ENCODE results near the gene NDRG3. TPM values are rescaled to one million over a fixed set of nuclear protein-coding genes. Genes with fewer than 3 reads are reported as not detected.

NDRG3 gene
- total and polyA plus RNA-seq, 4 donors = 12.2 to 20.8 (median 17.7) TPM

DNA sequence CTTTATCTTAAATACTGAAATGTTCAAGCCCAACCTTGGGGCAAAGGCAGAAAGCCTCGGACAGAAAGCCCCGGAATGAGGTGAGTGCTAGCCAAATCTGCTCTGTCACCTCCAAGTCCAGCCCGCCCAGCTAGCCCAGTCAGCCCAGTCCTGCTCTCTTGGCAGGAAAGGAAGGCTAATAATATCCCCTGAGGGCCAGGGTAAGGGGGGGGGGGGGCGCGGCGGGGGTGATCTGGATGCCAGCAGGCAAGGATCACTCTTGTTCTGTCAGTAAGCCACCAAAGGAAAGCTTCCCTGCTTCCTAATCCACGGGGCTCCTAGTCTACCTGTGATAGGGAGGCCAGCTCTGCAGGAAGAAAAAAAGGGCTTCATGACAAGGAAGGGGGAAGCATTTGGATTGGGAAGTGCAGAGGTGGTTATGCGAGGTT is 1.1 kb downstream of the NDRG3 start:
- Histone ChIP-seq H3K4me3 (no peak overlapping the region), H3K9me3 (ENCODE audit: control insufficient read depth in 4 of 4, insufficient read depth in 3 of 4, low read length in 3 of 4) (no peaks in the 10 kb centered on the region), H3K36me3 (ENCODE audit: control insufficient read depth in 4 of 4, insufficient read depth in 4 of 4, low read length in 4 of 4) (no peaks in the 10 kb centered on the region), H3K27ac (ENCODE audit: low read depth in 1 of 2, low read length in 1 of 2) (peak overlapping the region; percentile 52 to 68), H3K9ac (ENCODE audit: insufficient read depth in 1 of 2, low read length in 2 of 2) (no peak overlapping the region), H3K4me1 (ENCODE audit: control insufficient read depth in 5 of 5, insufficient read depth in 5 of 5, low read length in 5 of 5) (peaks cover 0 to 7% (median 0%) of the 10 kb centered on the region in 5 donors), H3K27me3 (ENCODE audit: control insufficient read depth in 3 of 3, insufficient read depth in 3 of 3, low read length in 2 of 3) (no peaks in the 10 kb centered on the region)
- no peak for DNase-seq
- 21 to 44% methylated on average over 8 of the region's 8 CpGs for WGBS, 2 donors
- no peak for ATAC-seq (ENCODE audit: insufficient read depth, low FRiP score)
- TF ChIP-seq, protein P1, sequence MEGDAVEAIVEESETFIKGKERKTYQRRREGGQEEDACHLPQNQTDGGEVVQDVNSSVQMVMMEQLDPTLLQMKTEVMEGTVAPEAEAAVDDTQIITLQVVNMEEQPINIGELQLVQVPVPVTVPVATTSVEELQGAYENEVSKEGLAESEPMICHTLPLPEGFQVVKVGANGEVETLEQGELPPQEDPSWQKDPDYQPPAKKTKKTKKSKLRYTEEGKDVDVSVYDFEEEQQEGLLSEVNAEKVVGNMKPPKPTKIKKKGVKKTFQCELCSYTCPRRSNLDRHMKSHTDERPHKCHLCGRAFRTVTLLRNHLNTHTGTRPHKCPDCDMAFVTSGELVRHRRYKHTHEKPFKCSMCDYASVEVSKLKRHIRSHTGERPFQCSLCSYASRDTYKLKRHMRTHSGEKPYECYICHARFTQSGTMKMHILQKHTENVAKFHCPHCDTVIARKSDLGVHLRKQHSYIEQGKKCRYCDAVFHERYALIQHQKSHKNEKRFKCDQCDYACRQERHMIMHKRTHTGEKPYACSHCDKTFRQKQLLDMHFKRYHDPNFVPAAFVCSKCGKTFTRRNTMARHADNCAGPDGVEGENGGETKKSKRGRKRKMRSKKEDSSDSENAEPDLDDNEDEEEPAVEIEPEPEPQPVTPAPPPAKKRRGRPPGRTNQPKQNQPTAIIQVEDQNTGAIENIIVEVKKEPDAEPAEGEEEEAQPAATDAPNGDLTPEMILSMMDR (IDR thresholded peaks at IDR 0.05; ENCODE audit: control extremely low read depth, extremely low read depth) = no peak

DNA sequence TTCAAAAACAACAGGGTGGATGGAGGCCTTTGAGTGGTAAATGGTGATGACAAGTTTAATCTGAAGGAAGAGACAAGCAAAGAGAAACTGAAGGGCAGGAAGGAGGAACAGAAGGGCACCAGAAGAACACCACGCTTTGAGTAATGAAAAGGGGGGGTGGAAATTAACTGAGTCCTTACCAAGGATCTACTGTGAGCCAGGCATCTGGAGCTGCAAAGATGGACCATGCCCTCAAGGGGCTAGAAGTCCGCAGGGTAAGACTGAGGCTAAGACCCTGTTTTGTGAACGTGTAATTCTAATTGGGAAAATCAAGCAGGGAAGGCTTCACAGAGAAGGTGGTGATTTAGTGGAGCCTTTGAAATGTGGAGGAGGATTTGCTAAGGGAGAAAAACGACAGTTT is 1.6 kb downstream of the NDRG3 start:
- Histone ChIP-seq H3K36me3 (ENCODE audit: control insufficient read depth in 4 of 4, insufficient read depth in 4 of 4, low read length in 4 of 4) (no peaks in the 10 kb centered on the region), H3K27ac (ENCODE audit: low read depth in 1 of 2, low read length in 1 of 2) (peak overlapping the region in 1 of 2 donors; percentile 68), H3K4me3 (no peak overlapping the region), H3K9ac (ENCODE audit: insufficient read depth in 1 of 2, low read length in 2 of 2) (no peak overlapping the region), H3K9me3 (ENCODE audit: control insufficient read depth in 4 of 4, insufficient read depth in 3 of 4, low read length in 3 of 4) (no peaks in the 10 kb centered on the region), H3K27me3 (ENCODE audit: control insufficient read depth in 3 of 3, insufficient read depth in 3 of 3, low read length in 2 of 3) (no peaks in the 10 kb centered on the region), H3K4me1 (ENCODE audit: control insufficient read depth in 5 of 5, insufficient read depth in 5 of 5, low read length in 5 of 5) (peaks cover 0 to 7% (median 0%) of the 10 kb centered on the region in 5 donors)
- TF ChIP-seq, protein P1 (IDR thresholded peaks at IDR 0.05; ENCODE audit: control extremely low read depth, extremely low read depth) = no peak
- 80 to 89% methylated on average over 4 of the region's 4 CpGs for WGBS, 2 donors
- DNase-seq (no peak), ATAC-seq (ENCODE audit: insufficient read depth, low FRiP score) (no peak)

GRCh38 chr20:36742558-36742957 is 3.3 kb downstream of the NDRG3 start:
- no peak overlapping the region for H3K4me3 ChIP-seq
- H3K27ac ChIP-seq (ENCODE audit: low read depth in 1 of 2, low read length in 1 of 2) = no peak overlapping the region
- ATAC-seq (ENCODE audit: insufficient read depth, low FRiP score) (no peak), DNase-seq (no peak)
- H3K9me3 ChIP-seq (ENCODE audit: control insufficient read depth in 4 of 4, insufficient read depth in 3 of 4, low read length in 3 of 4) = no peaks in the 10 kb centered on the region
- no peaks in the 10 kb centered on the region for H3K27me3 ChIP-seq (ENCODE audit: control insufficient read depth in 3 of 3, insufficient read depth in 3 of 3, low read length in 2 of 3)
- TF ChIP-seq, protein P1 (IDR thresholded peaks at IDR 0.05; ENCODE audit: control extremely low read depth, extremely low read depth) = no peak
- no peaks in the 10 kb centered on the region for H3K36me3 ChIP-seq (ENCODE audit: control insufficient read depth in 4 of 4, insufficient read depth in 4 of 4, low read length in 4 of 4)
- no peak overlapping the region for H3K9ac ChIP-seq (ENCODE audit: insufficient read depth in 1 of 2, low read length in 2 of 2)
- H3K4me1 ChIP-seq (ENCODE audit: control insufficient read depth in 5 of 5, insufficient read depth in 5 of 5, low read length in 5 of 5) = peaks cover 0 to 7% (median 0%) of the 10 kb centered on the region in 5 donors
- 92 to 98% methylated on average over 2 of the region's 2 CpGs for WGBS, 2 donors

- H3K4me1 ChIP-seq (ENCODE audit: control insufficient read depth in 5 of 5, insufficient read depth in 5 of 5, low read length in 5 of 5) = peaks cover 0 to 7% (median 0%) of the 10 kb centered on the region in 5 donors
- no peaks in the 10 kb centered on the region for H3K27me3 ChIP-seq (ENCODE audit: control insufficient read depth in 3 of 3, insufficient read depth in 3 of 3, low read length in 2 of 3)
- no peak for ATAC-seq (ENCODE audit: insufficient read depth, low FRiP score)
- H3K9me3 ChIP-seq (ENCODE audit: control insufficient read depth in 4 of 4, insufficient read depth in 3 of 4, low read length in 3 of 4) = no peaks in the 10 kb centered on the region
- no peak overlapping the region for H3K9ac ChIP-seq (ENCODE audit: insufficient read depth in 1 of 2, low read length in 2 of 2)
- H3K36me3 ChIP-seq (ENCODE audit: control insufficient read depth in 4 of 4, insufficient read depth in 4 of 4, low read length in 4 of 4) = peaks cover 0 to 1% (median 0%) of the 10 kb centered on the region in 4 donors
- no peak for DNase-seq
- no peak overlapping the region for H3K4me3 ChIP-seq
- 86 to 92% methylated on average over 4 of the region's 4 CpGs for WGBS, 2 donors
- no peak overlapping the region for H3K27ac ChIP-seq (ENCODE audit: low read depth in 1 of 2, low read length in 1 of 2)
- TF ChIP-seq, protein P1 (IDR thresholded peaks at IDR 0.05; ENCODE audit: control extremely low read depth, extremely low read depth) = no peak
Observed at GRCh38 chr20:36741072-36741471, 4.8 kb downstream of the NDRG3 start.

All from lung (tissue), 12 donors.